HG02571 (cell line): ENCODE data around the gene COLGALT1.
A peak's percentile ranks its signal among the peaks of the same experiment; 100 is the strongest.
"Not testable (repeated sequence)": the region's sequence is repeated elsewhere in the genome, so short reads cannot be mapped to it uniquely, and the experiment has no call there.

Source experiments
- ATAC-seq: cut with Tn5 transposase; IDR thresholded peaks from one replicate; pipeline ENCODE4 v1.9.1; 2021; ENCODE audit warnings: mild to moderate bottlenecking, moderate library complexity; ENCODE audit not compliant: unreplicated experiment

COLGALT1 gene

DNA sequence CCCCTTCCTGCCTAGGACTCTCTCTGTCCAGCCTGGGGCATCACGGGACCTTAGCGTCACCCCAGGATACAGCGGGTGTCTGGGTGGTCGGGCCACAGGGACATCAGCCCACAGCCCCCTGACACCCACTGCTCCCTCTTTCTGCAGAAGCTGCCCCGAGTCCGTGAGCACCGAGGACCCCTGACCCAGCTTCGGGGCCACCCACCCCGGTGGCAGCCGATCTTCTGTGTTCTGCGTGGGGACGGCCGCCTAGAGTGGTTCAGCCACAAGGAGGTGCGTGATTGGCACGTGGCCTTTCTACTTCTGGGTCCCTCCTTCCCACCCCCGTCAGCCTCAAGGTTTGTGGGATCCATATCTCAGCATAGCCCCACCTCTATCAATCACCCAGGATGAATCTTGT is 23.3 kb upstream of the COLGALT1 start:
- no peak for ATAC-seq

DNA sequence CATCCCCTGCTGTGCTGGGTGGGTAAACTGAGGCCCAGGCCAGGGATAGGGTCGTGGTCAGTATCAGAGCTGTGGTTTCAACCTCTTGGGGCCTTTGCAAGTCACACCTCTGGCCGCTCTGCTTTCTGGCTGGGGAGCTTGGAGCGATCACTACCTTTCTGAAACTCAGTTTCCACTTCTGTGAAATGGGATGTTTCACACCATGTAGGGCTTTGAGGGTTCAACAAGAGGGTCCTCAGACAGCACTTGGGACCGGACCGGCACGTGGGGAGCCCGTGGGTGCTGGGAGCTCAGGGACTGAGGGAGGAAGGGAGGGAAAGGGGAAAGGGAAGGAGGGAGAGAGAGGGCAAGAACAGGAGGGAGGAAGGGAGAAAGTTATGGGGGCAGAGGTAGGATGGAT is 22.9 kb upstream of the COLGALT1 start:
- no peak for ATAC-seq

DNA sequence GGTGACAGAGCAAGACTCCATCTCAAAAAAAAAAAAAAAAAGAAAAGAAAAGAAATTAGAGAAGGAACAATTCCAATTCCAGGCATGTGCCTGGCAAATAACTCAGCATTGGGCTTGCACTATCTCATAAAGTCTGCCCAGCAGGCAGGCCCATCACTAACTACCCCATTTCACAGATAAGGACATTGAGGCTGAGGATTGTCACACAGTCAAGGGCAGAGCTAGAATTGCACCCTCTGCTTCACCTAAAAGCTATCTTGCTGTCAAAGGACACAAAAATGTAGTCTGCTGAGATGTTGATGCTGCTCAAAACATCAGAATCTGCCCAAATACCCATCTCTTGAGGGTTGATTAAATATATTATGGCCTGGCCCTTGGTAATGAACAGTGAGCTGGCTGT is 20.7 kb upstream of the COLGALT1 start:
- ATAC-seq = no peak

DNA sequence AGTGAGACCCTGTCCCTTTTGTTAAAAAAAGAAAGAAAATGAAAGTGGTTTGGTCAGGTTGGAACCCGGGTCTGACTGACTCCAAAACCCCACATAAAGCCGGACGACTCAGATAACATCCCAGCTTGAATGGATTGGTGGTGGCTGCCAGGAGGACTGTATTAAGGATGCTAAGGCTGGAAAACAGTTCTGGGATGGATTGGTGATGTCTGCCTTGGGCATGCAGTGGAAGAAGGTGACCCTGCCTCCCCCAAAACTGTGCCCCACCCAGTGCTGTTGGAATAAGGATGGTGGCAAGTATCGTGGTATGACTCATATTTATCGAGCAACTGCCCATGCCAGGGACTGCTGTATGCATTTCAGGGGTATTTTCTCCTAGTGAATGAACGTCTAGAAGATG is 18.5 kb upstream of the COLGALT1 start:
- no peak for ATAC-seq

DNA sequence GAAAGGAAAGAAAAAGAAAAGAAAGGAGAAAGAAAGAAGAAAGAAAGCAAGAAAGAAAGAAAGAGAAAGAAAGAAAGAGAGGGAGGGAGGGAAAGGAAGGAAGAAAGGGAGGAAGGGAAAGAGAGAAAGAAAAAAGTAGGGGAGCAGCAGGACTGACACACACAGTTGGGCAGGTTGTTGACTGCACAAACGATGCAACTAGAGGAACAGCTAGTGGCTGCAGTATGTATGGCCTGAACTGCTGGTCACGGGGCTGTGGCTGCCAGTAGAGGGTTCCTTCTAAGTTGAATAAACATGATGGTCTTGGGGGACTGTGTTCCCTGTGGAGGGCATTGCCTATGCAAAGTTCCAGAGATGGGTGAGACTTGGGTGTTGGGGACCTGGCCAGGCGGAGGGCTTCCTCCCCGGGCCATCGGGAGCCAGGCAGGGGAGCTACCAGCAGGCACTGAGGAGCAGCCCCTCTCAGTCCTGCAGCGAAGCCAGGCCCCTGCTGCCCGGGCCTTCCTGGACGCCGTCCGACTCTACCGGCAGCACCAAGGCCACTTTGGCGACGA is 16.7 kb upstream of the COLGALT1 start:
- no peak for ATAC-seq

DNA sequence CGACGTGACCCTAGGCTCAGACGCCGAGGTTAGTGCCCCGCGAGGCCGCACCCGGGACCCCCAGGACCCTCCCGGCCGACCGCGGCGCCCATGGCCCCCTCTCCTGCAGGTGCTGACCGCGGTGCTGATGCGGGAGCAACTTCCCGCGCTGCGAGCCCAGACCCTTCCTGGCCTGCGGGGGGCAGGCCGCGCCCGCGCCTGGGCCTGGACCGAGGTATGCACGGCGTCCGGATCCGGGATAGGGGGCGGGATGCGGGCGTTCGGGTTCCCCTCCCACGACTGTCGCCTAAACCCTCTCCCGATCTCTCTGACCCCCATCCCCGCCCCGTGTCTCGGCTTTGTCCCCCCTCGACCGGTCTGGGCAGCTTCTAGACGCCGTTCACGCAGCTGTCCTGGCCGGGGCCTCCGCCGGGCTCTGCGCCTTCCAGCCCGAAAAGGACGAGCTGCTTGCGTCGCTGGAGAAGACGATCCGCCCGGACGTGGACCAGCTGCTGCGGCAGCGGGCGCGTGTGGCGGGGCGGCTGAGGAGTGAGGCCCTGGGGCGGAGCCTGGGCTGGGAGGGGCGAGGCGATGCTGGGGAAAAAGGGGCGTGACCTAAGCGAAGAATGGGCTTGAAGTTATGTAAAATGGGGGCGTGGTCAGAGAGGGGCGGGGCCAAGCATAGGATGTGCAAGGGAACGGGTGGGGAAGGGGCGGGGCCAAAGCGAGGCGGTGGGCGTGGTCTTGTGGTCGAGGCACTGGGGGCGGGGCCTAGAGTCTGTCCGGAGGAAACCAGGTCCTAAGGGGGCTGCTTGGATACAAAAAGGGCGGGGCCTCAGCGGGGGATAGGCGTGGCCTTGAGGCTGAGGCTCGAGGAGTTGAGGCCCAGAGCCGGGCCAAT is 16.0 kb upstream of the COLGALT1 start:
- no peak for ATAC-seq

DNA sequence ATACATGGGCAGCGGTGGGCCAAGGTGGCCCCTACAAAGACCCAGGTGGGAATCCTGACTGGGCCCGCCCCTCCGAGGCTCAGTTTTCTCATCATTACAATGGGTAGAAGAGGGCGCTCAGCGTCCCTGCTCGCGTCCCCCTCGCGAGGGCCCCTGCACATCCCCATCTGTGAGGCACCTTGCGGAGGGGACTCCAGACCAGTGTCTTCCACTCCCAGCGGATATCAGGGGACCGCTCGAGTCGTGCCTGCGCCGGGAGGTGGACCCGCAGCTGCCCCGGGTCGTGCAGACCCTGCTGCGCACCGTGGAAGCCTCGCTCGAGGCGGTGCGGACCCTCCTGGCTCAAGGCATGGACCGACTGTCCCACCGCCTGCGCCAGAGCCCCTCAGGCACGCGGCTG is 15.3 kb upstream of the COLGALT1 start:
- no peak for ATAC-seq

DNA sequence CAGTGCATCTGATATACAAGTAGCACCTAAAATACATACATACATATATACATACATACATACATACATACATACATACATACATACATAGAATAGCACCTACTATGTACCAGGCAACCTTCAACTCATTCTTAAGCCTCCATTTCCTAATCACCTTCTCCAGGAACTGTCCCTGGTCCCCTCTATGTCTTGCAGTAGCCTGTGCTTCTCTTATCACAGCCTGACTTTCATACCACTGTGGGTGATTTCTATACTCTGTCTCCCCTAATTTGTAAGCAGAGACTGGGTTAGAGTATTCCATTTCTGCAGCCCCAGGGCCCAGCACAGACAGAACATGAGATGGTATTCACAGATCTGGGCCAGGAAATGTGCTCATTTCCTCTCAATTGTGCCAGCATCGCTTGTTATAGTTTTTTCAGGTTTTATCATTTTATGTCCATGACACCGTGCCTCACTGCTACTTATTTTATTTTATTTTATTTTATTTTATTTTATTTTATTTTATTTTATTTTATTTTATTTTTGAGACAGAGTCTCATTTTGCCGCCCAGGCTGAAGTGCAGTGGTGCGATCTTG is 14.2 kb upstream of the COLGALT1 start:
- no peak for ATAC-seq

DNA sequence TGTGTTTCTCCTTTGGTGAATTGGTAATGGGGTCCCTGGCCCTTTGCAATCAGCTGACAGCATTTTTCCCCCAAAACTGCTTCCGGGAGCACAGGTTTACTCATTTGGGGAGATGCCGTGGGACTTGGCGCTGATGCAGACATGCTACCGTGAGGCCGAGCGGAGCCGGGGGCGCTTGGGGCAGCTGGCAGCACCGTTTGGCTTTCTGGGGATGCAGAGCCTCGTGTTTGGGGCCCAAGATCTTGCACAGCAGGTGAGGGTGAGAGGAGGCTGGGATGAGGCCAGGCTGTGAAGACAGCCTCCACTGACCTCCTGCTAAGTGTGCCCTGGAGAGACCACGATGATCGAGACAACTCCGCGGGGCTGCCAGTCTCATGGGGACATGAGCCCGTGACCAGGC is 13.4 kb upstream of the COLGALT1 start:
- no peak for ATAC-seq

DNA sequence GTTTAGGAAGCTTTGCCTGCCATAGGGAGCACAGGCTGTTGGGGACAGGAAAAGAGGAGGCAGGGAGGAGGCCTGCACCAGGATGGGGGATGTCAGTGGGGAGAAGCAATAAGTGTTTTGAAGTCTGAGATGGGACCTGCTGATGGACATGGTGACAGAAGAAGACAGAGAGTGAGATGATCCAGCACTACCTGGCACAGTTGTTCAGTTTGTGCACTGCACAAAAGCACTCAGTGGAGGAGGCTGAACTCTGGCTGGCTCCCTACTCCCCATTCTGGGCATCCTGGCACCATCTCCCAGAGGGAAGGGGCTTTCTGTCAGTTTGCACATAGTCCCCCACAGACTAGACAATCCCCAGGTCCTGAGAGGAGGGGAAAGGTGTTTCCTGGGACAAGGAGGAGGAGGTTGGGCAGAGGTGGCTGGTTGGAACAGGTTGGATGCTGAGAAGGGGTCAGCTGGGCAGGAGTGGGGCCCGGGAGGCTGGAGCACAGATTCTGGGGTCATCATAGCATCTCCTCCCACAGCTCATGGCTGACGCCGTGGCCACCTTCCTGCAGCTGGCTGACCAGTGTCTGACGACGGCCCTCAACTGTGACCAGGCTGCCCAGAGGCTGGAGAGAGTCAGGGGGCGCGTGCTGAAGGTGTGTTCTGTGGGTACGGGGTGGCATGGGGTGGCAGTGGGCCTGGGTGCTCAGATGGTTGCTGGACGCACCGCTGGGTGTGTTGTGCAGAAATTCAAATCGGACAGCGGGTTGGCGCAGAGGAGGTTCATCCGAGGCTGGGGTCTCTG is 12.5 kb upstream of the COLGALT1 start:
- no peak for ATAC-seq

DNA sequence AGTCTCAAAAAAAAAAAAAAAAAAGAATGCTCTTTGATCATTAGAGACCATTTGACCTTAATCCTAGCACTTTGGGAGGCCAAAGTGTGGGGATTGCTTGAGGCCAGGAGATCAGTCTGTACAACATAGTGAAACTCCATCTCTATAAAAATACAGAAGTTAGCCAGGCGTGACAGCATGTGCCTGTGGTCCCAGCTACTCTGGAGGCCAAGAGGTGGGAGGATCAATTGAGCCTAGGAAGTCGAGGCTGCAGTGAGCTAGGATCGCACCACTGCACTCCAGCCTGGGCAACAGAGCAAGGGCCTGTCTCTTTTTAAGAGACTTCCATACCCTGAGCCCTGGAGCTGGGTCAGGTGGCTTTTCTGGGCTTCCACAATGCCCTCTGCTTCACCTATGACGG is 11.5 kb upstream of the COLGALT1 start:
- ATAC-seq = no peak

DNA sequence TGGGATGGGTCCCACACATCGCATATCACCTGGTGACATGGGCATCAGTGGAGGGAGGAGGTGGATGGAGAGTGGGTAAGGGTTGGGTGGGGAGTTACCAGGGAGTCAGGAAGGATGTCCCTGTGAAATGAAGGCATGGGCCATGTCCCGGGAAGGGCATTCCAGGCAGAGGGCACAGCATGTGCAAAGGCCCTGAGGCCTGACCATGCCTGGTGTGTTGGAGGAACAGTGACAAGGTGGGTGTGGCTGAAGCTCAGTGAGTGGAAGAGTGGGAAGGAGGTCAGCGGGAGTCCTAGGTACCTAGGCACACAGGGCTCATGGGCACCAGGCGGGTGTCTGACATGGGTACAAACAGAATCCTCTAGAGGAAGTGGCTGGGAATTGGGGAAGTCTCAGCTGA is 11.0 kb upstream of the COLGALT1 start:
- no peak for ATAC-seq

DNA sequence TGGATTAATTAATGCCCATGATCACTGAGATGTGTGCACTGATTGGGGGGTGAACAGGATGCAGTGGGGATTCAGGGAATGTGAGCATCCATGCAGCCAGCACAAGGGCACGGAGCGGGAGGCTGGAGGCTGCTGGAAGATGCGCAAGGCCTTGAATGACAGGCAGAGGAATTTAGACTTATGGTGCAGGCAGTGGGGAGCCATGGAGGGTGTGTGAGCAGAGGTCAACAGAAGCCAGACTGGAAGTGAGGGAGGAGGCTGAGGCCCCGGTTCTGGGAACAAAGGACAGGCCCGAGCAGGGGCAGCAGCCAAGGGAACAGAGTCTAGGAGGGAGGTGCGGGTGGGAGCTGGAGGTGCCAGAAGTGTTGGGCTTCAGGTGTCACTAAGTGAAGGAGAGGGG is 7.3 kb upstream of the COLGALT1 start:
- ATAC-seq = no peak

DNA sequence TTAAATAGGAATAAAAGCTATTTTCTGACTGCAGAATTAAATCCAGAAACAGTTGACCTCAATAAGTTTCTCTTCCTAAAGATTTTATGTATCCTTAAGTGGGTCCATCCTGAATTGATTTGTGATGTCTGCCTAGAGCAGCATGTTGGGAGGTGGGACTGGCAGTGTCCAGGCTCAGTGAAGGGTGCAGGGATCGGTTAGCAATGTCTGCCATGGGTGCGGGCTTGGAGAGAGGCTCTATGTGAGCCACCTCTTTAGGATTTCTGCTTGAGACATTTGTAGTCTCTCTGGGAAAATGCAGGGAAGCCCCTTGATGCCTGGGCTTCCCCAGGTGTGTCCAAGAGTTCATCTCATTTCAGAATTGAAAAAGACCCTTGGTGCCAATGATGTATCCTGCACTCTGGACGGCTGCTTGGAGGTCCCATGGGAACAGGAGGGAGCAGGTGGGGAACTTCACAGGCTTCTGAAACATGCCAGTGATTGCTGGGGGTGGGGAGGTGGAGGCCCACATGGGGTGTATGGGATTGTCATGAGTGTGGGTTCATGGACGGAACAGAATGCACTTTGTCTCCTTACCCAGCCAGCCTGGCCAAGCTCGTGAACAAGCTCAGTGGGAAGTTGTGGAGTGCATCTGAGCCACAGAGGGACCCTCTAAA is 6.2 kb upstream of the COLGALT1 start:
- ATAC-seq = no peak

DNA sequence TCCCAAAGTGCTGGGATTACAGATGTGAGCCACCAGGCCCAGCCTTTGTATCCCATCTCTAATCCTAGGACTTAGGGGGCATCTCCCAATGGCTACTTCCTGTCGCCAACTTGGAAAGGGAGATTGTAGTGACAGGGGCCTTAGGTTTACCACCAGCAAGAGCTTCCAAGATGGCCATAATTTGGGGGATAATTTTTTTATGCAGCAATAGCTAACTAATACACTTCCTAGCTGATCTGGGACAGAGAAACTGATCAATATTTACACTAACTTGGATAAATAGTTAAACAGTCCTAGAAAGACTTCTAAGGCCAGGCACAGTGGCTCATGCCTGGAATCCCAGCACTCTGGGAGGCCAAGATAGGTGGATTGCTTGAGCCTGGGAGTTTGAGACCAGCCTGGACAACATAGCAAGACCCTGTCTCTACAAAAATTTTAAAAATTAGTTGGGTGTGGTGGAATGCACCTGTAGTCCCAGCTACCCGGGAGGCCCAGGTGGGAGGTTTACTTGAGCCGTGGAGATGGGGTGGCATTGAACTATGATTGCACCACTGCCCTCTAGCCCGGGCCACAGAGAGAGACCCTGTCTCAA is 5.3 kb upstream of the COLGALT1 start:
- ATAC-seq = no peak

DNA sequence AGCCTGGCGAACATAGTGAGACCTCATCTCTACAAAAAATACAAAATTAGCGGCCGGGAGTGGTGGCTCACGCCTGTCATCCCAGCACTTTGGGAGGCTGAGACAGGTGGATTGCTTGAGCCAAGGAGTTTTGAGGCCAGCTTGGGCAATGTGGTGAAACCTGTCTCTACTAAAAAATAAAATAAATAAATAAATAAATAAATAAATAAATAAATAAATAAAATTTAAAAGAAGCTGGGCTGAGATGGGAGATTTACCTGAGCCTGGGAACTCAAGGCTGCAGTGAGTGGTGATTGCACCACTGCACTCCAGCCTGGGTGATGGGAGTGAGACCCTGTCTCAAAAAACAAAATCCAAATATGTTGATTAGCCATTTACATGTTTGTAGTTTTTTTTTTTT is 2.7 kb upstream of the COLGALT1 start:
- not testable (repeated sequence) for ATAC-seq

DNA sequence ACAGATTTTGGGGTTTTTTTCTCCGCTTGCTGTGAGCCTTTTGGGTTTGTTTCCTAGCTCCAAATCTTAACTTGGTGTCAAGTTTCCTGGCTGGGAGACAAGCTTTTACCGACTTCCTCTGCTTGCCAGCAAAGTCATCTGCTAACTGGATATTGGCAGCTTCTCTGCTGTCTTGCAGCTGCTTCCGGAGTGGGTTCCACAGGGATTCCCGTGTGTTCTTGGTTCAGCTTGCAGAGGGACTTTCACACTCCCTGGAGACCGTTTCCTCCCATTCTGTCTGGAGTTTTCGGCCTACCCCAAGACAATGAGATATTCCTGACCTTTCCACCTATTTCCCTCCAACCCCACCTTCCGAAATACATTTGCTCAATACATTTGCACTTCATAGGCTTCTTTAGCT is 2.2 kb upstream of the COLGALT1 start:
- no peak for ATAC-seq

DNA sequence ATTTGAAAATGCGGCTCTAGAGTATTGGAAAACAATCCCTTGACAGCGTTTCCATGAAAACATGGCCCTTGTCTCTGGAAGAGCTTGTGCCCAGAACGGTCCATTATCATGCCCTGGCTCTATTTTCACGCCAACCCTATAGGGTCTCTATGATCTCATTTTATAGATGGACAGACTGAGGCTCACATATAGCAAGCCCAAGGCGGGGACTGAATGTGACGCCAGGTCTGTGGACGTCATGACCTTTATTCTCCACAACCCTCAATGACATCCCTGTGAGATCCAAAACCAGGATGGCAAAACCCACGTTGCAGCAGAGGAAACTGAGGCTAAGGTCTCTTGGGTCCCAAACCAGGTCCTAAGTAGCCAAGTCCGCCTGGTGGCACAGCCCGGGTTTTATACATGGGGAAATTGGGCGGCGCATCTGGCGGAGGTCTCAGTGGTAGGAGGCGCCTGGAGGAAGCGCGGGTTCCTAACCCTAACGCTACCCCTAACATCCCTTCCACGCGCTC is 425 bp upstream of the COLGALT1 start:
- ATAC-seq = no peak

DNA sequence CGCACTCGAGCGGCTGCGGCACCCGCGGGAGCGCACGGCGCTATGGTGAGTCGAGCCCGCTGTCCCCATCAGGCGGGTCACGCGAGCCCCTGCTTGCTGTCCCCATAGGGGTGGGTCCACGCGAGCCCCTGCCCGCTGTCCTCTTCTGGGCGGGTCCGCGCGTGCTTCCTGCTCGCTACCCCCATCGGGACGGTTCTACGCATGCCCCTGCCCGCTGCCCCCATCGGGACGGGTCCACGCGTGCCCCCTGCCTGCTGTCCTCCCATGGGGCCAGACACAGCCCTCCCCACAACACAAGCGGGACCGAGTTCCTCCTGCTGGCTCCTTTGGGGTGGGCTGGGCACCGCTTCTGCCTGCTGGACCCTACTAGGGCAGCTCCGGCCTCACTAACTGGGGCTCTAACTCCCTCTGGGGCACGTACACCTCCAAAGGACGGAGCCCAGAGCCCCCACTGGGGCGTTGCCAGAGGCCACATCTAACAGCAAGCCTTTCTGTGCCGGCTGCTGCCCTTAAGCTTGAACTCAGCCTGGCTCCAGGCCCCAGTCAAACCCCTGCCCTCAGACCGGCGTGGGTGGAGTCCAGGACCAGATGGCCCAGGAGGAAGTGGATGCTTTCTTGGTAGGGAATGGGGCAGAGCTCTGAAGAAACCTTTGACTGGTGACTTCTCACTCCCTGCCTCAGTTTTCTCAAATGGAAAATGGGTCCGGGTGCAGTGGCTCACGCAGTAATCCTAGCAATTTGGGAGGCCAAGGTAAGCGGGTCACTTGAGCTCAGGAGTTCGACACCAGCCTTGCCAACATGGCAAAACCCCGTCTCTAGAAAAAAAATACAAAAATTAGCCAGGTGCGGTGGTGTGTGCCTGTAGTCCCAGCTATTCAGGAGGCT is 722 bp downstream of the COLGALT1 start:
- peak; percentile 30 for ATAC-seq
